ENCODE results near the gene RPF1.

DNA sequence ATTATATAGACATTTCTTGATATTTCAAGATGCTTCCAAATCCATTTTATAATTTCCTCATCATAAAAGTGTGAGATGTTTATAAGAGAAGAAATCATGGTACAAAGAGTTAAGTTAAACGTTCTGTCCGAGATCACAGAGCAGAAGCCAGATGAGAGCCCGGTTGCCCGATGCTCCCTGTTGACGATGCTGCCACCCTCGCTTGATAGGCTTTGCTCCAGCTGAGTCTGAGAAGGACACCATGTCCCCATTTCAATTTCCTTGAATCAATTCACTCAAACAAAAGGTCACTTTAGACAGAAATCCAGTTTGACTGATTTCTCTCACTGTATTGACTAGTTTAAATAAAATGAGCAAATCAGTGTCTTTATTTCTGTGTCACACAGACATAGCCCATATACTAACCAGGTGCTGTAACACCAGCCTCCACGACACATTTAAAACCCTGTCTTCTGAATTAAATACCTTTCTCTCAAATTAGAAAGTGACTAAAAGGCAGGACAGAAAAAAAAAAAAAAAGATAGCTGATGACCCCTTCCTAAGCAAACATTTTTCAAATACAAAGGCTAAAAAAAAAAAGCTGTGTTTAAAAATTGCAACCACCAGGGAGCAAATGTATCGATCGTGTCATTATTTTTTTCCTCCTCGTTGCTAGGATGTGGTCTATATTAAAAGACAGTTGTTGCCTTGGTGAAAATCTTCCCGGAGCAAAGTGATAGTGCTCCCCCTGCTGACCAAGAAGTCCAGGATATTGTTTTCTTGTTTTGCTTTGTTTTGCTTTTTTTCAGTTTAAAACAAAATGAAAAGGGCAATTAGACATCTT lies 45.6 kb upstream of the RPF1 start:
- TF ChIP-seq, protein P1, sequence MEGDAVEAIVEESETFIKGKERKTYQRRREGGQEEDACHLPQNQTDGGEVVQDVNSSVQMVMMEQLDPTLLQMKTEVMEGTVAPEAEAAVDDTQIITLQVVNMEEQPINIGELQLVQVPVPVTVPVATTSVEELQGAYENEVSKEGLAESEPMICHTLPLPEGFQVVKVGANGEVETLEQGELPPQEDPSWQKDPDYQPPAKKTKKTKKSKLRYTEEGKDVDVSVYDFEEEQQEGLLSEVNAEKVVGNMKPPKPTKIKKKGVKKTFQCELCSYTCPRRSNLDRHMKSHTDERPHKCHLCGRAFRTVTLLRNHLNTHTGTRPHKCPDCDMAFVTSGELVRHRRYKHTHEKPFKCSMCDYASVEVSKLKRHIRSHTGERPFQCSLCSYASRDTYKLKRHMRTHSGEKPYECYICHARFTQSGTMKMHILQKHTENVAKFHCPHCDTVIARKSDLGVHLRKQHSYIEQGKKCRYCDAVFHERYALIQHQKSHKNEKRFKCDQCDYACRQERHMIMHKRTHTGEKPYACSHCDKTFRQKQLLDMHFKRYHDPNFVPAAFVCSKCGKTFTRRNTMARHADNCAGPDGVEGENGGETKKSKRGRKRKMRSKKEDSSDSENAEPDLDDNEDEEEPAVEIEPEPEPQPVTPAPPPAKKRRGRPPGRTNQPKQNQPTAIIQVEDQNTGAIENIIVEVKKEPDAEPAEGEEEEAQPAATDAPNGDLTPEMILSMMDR (IDR thresholded peaks at IDR 0.05 in 2 of 3, conservative IDR thresholded peaks at IDR 0.05 in 1 of 3; ENCODE audit: control insufficient read depth in 2 of 3, extremely low read depth in 1 of 3, insufficient read depth in 1 of 3, low read depth in 3 of 3, low read length in 3 of 3), result peak; percentile 60 to 82 (median 66)
- TF ChIP-seq SMC3 (IDR thresholded peaks at IDR 0.05; ENCODE audit: borderline replicate concordance, low read length), result peak; percentile 90
- TF ChIP-seq TBL1XR1 (IDR thresholded peaks at IDR 0.05; ENCODE audit: low read depth, low read length), result no peak
- TF ChIP-seq CBX5 (IDR thresholded peaks at IDR 0.05; ENCODE audit: low read depth), result no peak
- TF ChIP-seq JUNB (IDR thresholded peaks at IDR 0.05), result no peak
- TF ChIP-seq JUND (IDR thresholded peaks at IDR 0.05; ENCODE audit: low read depth, low read length), result no peak
- no peak for TF ChIP-seq TCF12 (IDR thresholded peaks at IDR 0.05; ENCODE audit: low read depth, low read length)
- no peak for TF ChIP-seq SREBF2 (IDR thresholded peaks at IDR 0.05; ENCODE audit: low read length)

Data from GM12878 (cell line).